WTC11 (cell line): Measurements from ENCODE around the gene P2RY11. TPM values are rescaled to one million over a fixed set of nuclear protein-coding genes. Genes with fewer than 3 reads are reported as not detected.

ENCODE experiments used
- ATAC-seq: fragments of 200-7000 bp; cut with Tn5 transposase; 2 replicates; pipeline ENCODE4 v1.10.0; 2021; ENCODE audit warnings: mild to moderate bottlenecking, moderate library complexity
- CTCF ChIA-PET: fragments of 300-600 bp; sonication (Branson Sonifier 250); formaldehyde crosslinking; loops from one replicate; lab custom pipeline; 2021; ENCODE audit warnings: antibody characterized with exemption; lab: Charles Lee
- POLR2A ChIA-PET: fragments of 350-600 bp; sonication (Branson Sonifier 250); formaldehyde crosslinking; loops from one replicate; lab custom pipeline; 2021; ENCODE audit warnings: antibody characterized with exemption; lab: Charles Lee
- DNase-seq: peaks from one replicate; pipeline ENCODE4 v3.0.0; 2021; ENCODE audit warnings: low spot score
- H3K27ac Mint-ChIP-seq: 2 replicates; pipeline ENCODE4 v1.8.0; 2021; ENCODE audit warnings: mixed read lengths
- H3K27me3 Mint-ChIP-seq: 2 replicates; pipeline ENCODE4 v1.8.0; 2021; ENCODE audit warnings: low read depth, mild to moderate bottlenecking, moderate library complexity, mixed read lengths
- H3K36me3 Mint-ChIP-seq: 2 replicates; pipeline ENCODE4 v1.8.0; 2021; ENCODE audit warnings: mixed read lengths
- H3K4me1 Mint-ChIP-seq: 2 replicates; pipeline ENCODE4 v1.8.0; 2022; ENCODE audit warnings: mixed read lengths
- H3K4me3 Mint-ChIP-seq: 2 replicates; pipeline ENCODE4 v1.8.0; 2021; ENCODE audit warnings: mild to moderate bottlenecking, moderate library complexity, mixed read lengths
- H3K9me3 Mint-ChIP-seq: 2 replicates; pipeline ENCODE4 v1.8.0; 2021; ENCODE audit warnings: mixed read lengths
- ATF1 ChIP-seq: sonication (generic); formaldehyde crosslinking; IDR thresholded peaks from 2 replicates; pipeline ENCODE4 v1.8.1; 2023; ENCODE audit warnings: mild to moderate bottlenecking, moderate library complexity, missing genetic modification reagents
- CBFB ChIP-seq: sonication (generic); formaldehyde crosslinking; IDR thresholded peaks from 2 replicates; pipeline ENCODE4 v1.8.1; 2022; ENCODE audit warnings: mild to moderate bottlenecking, low read depth, missing genetic modification reagents
- JAZF1 ChIP-seq: fragments of 250-450 bp; sonication (Bioruptor Pico); IDR thresholded peaks from 2 replicates; pipeline ENCODE4 v1.9.0; 2021; ENCODE audit warnings: moderate library complexity, mild to moderate bottlenecking, inconsistent platforms
- MYBL2 ChIP-seq: sonication (generic); formaldehyde crosslinking; IDR thresholded peaks from 2 replicates; pipeline ENCODE4 v1.8.1; 2023; ENCODE audit warnings: mild to moderate bottlenecking, moderate library complexity, missing genetic modification reagents
- NFATC4 ChIP-seq: fragments of 250-450 bp; sonication (Bioruptor Pico); IDR thresholded peaks from 2 replicates; pipeline ENCODE4 v1.9.0; 2021; ENCODE audit warnings: mild to moderate bottlenecking
- SMAD3 ChIP-seq: sonication (generic); formaldehyde crosslinking; IDR thresholded peaks from 2 replicates; pipeline ENCODE4 v1.8.0; 2022; ENCODE audit warnings: missing genetic modification reagents, mild to moderate bottlenecking, borderline replicate concordance
- SP1 ChIP-seq: sonication (generic); formaldehyde crosslinking; conservative IDR thresholded peaks from 2 replicates; pipeline ENCODE4 v1.8.1; 2022; ENCODE audit warnings: missing genetic modification reagents
- ZNF121 ChIP-seq: sonication (generic); formaldehyde crosslinking; IDR thresholded peaks from 2 replicates; pipeline ENCODE4 v1.8.0; 2023; ENCODE audit warnings: missing genetic modification reagents
- total RNA-seq: library from RNA; stranded (reverse); gene quantifications from 3 replicates; pipeline ENCODE4 v1.2.3, GENCODE V29; 2021
- TF ChIP-seq, protein P1 (sequence below): sonication (generic); formaldehyde crosslinking; IDR thresholded peaks from 2 replicates; pipeline ENCODE4 v1.8.1; 2023; ENCODE audit warnings: mild to moderate bottlenecking, moderate library complexity, missing genetic modification reagents
- TF ChIP-seq, protein P2 (sequence below): sonication (generic); formaldehyde crosslinking; IDR thresholded peaks from 2 replicates; pipeline ENCODE4 v1.8.1; 2023; ENCODE audit warnings: mild to moderate bottlenecking, missing genetic modification reagents, moderate library complexity
- TF ChIP-seq, protein P3 (sequence below): sonication (generic); formaldehyde crosslinking; IDR thresholded peaks from 2 replicates; pipeline ENCODE4 v1.8.1; 2022; ENCODE audit warnings: mild to moderate bottlenecking, missing genetic modification reagents, moderate library complexity, borderline replicate concordance
- TF ChIP-seq, protein P4 (sequence below): sonication (generic); formaldehyde crosslinking; IDR thresholded peaks from 2 replicates; pipeline ENCODE4 v1.8.1; 2022; ENCODE audit warnings: low read depth, mild to moderate bottlenecking, moderate library complexity, missing genetic modification reagents, borderline replicate concordance
- TF ChIP-seq, protein P5 (sequence below): fragments of 200-600 bp; IDR thresholded peaks from 2 replicates; pipeline ENCODE4 v1.8.0; 2022; ENCODE audit warnings: antibody characterized with exemption
- TF ChIP-seq, protein P6 (sequence below): fragments of 250-450 bp; sonication (Bioruptor Pico); IDR thresholded peaks from 2 replicates; pipeline ENCODE4 v1.9.0; 2021; ENCODE audit warnings: mild to moderate bottlenecking
- TF ChIP-seq, protein P7 (sequence below): fragments of 250-450 bp; sonication (Bioruptor Pico); IDR thresholded peaks from 2 replicates; pipeline ENCODE4 v1.9.0; 2021; ENCODE audit warnings: mild to moderate bottlenecking
- TF ChIP-seq, protein P8 (sequence below): sonication (generic); formaldehyde crosslinking; IDR thresholded peaks from 2 replicates; pipeline ENCODE4 v1.8.1; 2023; ENCODE audit warnings: mild to moderate bottlenecking, missing genetic modification reagents, moderate library complexity
- TF ChIP-seq, protein P9 (sequence below): sonication (generic); formaldehyde crosslinking; IDR thresholded peaks from 2 replicates; pipeline ENCODE4 v1.8.1; 2023; ENCODE audit warnings: mild to moderate bottlenecking, missing genetic modification reagents, borderline replicate concordance

Gene P2RY11
- total RNA-seq, 1 experiment from 2014 or later: 21.0 TPM

DNA sequence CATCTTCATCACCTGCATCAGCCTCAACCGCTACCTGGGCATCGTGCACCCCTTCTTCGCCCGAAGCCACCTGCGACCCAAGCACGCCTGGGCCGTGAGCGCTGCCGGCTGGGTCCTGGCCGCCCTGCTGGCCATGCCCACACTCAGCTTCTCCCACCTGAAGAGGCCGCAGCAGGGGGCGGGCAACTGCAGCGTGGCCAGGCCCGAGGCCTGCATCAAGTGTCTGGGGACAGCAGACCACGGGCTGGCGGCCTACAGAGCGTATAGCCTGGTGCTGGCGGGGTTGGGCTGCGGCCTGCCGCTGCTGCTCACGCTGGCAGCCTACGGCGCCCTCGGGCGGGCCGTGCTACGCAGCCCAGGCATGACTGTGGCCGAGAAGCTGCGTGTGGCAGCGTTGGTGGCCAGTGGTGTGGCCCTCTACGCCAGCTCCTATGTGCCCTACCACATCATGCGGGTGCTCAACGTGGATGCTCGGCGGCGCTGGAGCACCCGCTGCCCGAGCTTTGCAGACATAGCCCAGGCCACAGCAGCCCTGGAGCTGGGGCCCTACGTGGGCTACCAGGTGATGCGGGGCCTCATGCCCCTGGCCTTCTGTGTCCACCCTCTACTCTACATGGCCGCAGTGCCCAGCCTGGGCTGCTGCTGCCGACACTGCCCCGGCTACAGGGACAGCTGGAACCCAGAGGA lies 2.6 kb downstream of the P2RY11 start (continued):
- TF ChIP-seq NFATC4: peak; percentile 61; the same call in 1 of the 2 replicates
- TF ChIP-seq, protein P1, sequence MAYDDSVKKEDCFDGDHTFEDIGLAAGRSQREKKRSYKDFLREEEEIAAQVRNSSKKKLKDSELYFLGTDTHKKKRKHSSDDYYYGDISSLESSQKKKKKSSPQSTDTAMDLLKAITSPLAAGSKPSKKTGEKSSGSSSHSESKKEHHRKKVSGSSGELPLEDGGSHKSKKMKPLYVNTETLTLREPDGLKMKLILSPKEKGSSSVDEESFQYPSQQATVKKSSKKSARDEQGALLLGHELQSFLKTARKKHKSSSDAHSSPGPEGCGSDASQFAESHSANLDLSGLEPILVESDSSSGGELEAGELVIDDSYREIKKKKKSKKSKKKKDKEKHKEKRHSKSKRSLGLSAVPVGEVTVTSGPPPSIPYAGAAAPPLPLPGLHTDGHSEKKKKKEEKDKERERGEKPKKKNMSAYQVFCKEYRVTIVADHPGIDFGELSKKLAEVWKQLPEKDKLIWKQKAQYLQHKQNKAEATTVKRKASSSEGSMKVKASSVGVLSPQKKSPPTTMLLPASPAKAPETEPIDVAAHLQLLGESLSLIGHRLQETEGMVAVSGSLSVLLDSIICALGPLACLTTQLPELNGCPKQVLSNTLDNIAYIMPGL (CRISPR knock-in tag): no peak
- TF ChIP-seq MYBL2 (CRISPR knock-in tag): 0 out of 2 replicates have a peak, but pooled peaks have one; percentile 30
- TF ChIP-seq SMAD3 (CRISPR knock-in tag): no peak
- TF ChIP-seq, protein P2, sequence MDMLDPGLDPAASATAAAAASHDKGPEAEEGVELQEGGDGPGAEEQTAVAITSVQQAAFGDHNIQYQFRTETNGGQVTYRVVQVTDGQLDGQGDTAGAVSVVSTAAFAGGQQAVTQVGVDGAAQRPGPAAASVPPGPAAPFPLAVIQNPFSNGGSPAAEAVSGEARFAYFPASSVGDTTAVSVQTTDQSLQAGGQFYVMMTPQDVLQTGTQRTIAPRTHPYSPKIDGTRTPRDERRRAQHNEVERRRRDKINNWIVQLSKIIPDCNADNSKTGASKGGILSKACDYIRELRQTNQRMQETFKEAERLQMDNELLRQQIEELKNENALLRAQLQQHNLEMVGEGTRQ (CRISPR knock-in tag): no peak
- TF ChIP-seq, protein P3, sequence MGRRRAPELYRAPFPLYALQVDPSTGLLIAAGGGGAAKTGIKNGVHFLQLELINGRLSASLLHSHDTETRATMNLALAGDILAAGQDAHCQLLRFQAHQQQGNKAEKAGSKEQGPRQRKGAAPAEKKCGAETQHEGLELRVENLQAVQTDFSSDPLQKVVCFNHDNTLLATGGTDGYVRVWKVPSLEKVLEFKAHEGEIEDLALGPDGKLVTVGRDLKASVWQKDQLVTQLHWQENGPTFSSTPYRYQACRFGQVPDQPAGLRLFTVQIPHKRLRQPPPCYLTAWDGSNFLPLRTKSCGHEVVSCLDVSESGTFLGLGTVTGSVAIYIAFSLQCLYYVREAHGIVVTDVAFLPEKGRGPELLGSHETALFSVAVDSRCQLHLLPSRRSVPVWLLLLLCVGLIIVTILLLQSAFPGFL (CRISPR knock-in tag): no peak
- TF ChIP-seq JAZF1 (CRISPR knock-in tag): no peak
- TF ChIP-seq, protein P4, sequence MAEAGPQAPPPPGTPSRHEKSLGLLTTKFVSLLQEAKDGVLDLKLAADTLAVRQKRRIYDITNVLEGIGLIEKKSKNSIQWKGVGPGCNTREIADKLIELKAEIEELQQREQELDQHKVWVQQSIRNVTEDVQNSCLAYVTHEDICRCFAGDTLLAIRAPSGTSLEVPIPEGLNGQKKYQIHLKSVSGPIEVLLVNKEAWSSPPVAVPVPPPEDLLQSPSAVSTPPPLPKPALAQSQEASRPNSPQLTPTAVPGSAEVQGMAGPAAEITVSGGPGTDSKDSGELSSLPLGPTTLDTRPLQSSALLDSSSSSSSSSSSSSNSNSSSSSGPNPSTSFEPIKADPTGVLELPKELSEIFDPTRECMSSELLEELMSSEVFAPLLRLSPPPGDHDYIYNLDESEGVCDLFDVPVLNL (CRISPR knock-in tag): no peak
- TF ChIP-seq, protein P5, sequence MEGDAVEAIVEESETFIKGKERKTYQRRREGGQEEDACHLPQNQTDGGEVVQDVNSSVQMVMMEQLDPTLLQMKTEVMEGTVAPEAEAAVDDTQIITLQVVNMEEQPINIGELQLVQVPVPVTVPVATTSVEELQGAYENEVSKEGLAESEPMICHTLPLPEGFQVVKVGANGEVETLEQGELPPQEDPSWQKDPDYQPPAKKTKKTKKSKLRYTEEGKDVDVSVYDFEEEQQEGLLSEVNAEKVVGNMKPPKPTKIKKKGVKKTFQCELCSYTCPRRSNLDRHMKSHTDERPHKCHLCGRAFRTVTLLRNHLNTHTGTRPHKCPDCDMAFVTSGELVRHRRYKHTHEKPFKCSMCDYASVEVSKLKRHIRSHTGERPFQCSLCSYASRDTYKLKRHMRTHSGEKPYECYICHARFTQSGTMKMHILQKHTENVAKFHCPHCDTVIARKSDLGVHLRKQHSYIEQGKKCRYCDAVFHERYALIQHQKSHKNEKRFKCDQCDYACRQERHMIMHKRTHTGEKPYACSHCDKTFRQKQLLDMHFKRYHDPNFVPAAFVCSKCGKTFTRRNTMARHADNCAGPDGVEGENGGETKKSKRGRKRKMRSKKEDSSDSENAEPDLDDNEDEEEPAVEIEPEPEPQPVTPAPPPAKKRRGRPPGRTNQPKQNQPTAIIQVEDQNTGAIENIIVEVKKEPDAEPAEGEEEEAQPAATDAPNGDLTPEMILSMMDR: no peak
- no peak; the same call in 1 of the 2 replicates for TF ChIP-seq ATF1 (CRISPR knock-in tag)
- no peak for TF ChIP-seq CBFB (CRISPR knock-in tag)
- TF ChIP-seq, protein P6, sequence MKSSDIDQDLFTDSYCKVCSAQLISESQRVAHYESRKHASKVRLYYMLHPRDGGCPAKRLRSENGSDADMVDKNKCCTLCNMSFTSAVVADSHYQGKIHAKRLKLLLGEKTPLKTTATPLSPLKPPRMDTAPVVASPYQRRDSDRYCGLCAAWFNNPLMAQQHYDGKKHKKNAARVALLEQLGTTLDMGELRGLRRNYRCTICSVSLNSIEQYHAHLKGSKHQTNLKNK: no peak
- TF ChIP-seq, all 79 proteins: peak for 12

DNA sequence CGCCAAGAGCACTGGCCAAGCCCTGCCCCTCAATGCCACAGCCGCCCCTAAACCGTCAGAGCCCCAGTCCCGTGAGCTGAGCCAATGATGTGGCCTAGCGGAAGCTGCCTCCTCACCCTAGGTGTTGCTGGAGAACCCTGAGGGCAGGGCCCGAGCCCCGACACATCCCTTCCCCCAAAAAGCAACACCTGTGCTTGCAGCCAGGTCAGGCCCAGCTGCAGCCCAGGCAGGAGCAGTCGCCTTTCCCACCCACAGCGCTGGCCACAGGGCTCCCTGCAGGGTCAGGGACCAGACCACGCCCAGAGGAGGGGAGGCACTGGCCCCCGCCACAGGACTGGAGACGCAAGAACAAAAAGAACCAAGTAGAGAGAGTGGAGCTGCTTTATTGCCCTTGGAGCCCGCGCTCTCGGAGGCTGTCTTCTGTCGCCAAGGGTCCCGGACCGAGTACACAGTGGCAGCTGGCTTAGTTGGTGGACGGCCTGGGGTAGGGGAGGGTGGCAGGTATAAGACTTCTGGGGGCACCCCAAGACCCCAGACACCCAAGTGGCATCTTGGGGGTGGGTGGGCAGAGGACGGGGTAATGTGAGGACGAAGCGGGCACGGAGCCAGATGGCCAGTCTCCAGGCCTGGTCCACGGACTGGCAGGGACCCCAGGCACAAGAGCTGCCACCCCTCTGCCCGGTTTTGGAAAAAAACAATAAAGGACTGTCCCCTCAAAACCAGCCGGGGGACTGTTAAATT lies 3.3 kb downstream of the P2RY11 start:
- no peaks in the 10 kb centered on the region for H3K27me3 Mint-ChIP-seq
- H3K4me1 Mint-ChIP-seq: peaks cover 11% of the 10 kb centered on the region; the same call in 1 of the 2 replicates
- ATAC-seq: peak; percentile 3
- ChIA-PET POLR2A (interaction anchor here (1.7 to 1.9 kb wide), 2 partner anchors 9 to 19 kb away, joined by 6 to 7 read pairs; partner anchors contain the start of gene PPAN), CTCF (interaction anchor here (0.7 to 2.5 kb wide), 9 partner anchors 9 to 287 kb away, joined by 3 to 23 read pairs (median 4); partner anchors contain the start of genes PPAN and UBL5)
- no peaks in the 10 kb centered on the region for H3K9me3 Mint-ChIP-seq
- peaks cover 29% of the 10 kb centered on the region for H3K36me3 Mint-ChIP-seq
- DNase-seq: no peak
- H3K4me3 Mint-ChIP-seq: no peak overlapping the region
- no peak overlapping the region for H3K27ac Mint-ChIP-seq
- TF ChIP-seq, protein P7, sequence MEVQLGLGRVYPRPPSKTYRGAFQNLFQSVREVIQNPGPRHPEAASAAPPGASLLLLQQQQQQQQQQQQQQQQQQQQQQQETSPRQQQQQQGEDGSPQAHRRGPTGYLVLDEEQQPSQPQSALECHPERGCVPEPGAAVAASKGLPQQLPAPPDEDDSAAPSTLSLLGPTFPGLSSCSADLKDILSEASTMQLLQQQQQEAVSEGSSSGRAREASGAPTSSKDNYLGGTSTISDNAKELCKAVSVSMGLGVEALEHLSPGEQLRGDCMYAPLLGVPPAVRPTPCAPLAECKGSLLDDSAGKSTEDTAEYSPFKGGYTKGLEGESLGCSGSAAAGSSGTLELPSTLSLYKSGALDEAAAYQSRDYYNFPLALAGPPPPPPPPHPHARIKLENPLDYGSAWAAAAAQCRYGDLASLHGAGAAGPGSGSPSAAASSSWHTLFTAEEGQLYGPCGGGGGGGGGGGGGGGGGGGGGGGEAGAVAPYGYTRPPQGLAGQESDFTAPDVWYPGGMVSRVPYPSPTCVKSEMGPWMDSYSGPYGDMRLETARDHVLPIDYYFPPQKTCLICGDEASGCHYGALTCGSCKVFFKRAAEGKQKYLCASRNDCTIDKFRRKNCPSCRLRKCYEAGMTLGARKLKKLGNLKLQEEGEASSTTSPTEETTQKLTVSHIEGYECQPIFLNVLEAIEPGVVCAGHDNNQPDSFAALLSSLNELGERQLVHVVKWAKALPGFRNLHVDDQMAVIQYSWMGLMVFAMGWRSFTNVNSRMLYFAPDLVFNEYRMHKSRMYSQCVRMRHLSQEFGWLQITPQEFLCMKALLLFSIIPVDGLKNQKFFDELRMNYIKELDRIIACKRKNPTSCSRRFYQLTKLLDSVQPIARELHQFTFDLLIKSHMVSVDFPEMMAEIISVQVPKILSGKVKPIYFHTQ (CRISPR knock-in tag): no peak
- TF ChIP-seq ZNF121 (no peak), SP1 (CRISPR knock-in tag) (0 out of 2 replicates have a peak, but pooled peaks have one; percentile 5)
- TF ChIP-seq, protein P8, sequence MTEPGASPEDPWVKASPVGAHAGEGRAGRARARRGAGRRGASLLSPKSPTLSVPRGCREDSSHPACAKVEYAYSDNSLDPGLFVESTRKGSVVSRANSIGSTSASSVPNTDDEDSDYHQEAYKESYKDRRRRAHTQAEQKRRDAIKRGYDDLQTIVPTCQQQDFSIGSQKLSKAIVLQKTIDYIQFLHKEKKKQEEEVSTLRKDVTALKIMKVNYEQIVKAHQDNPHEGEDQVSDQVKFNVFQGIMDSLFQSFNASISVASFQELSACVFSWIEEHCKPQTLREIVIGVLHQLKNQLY (CRISPR knock-in tag): 0 out of 2 replicates have a peak, but pooled peaks have one; percentile 52
- TF ChIP-seq, protein P9, sequence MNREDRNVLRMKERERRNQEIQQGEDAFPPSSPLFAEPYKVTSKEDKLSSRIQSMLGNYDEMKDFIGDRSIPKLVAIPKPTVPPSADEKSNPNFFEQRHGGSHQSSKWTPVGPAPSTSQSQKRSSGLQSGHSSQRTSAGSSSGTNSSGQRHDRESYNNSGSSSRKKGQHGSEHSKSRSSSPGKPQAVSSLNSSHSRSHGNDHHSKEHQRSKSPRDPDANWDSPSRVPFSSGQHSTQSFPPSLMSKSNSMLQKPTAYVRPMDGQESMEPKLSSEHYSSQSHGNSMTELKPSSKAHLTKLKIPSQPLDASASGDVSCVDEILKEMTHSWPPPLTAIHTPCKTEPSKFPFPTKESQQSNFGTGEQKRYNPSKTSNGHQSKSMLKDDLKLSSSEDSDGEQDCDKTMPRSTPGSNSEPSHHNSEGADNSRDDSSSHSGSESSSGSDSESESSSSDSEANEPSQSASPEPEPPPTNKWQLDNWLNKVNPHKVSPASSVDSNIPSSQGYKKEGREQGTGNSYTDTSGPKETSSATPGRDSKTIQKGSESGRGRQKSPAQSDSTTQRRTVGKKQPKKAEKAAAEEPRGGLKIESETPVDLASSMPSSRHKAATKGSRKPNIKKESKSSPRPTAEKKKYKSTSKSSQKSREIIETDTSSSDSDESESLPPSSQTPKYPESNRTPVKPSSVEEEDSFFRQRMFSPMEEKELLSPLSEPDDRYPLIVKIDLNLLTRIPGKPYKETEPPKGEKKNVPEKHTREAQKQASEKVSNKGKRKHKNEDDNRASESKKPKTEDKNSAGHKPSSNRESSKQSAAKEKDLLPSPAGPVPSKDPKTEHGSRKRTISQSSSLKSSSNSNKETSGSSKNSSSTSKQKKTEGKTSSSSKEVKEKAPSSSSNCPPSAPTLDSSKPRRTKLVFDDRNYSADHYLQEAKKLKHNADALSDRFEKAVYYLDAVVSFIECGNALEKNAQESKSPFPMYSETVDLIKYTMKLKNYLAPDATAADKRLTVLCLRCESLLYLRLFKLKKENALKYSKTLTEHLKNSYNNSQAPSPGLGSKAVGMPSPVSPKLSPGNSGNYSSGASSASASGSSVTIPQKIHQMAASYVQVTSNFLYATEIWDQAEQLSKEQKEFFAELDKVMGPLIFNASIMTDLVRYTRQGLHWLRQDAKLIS (CRISPR knock-in tag): no peak
